SK-N-SH (cell line): Measurements from ENCODE around the gene NEAT1.

Source experiments
- CTCF ChIP-seq: fragments of 200-600 bp; sonication (generic); IDR thresholded peaks from 2 replicates; pipeline ENCODE4 v1.6.1; 2017; ENCODE audit warnings: antibody characterized with exemption, mild to moderate bottlenecking, moderate library complexity
- POLR2AphosphoS5 ChIP-seq: IDR thresholded peaks from 2 replicates; pipeline ENCODE4 v1.6.1; 2012; ENCODE audit warnings: low read depth, low read length
- REST ChIP-seq: IDR thresholded peaks from 2 replicates; pipeline ENCODE4 v1.6.1; 2012; ENCODE audit warnings: mild to moderate bottlenecking, low read depth, low read length, moderate library complexity
- TAF1 ChIP-seq: IDR thresholded peaks from 2 replicates; pipeline ENCODE4 v1.6.1; 2012; ENCODE audit warnings: low read depth, mild to moderate bottlenecking, low read length, moderate library complexity, borderline replicate concordance

- TF ChIP-seq POLR2AphosphoS5 (no peak), CTCF (no peak), TAF1 (no peak), REST (no peak)
Measured at GRCh38 chr11:65412271-65413076, 10.1 kb upstream of the NEAT1 start.
